ENCODE measurements around the gene SLC25A45.

SLC25A45 gene

DNA sequence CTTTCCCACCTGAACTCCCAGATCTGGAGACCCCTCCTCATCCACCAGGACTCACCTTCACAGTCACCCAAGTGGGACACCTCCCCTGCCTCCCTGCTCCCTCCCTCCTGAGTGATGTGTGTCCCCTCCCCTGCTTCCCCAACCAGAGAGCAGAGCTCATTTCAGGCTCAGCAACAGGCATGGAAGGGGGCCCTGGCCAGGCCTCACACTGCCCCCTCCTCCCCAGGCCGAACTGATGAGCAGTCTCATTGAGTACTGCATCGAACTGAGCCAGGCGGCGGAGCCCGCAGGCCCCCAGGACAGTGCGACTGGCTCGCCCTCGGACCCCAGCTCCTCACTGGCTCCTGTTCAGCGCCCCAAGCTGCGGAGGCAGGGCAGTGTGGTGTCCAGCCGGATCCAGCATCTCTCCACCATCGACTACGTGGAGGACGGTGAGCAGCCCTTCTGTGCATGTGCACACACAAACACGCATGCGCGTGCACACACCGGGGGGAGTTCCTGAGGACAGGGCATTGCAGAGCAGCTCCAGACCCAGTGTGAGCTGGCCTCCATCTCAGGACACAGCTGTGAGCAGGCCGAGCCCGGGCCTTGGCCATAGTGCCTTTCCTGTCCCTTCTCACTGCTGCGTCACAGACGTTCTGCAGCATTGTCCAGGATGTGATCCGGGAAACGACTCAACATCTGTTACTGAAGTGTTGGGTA lies 22.3 kb upstream of the SLC25A45 start:
- in situ Hi-C loops (cut with HindIII; ENCODE audit: low sequenced_read_pairs) = no loop called here

DNA sequence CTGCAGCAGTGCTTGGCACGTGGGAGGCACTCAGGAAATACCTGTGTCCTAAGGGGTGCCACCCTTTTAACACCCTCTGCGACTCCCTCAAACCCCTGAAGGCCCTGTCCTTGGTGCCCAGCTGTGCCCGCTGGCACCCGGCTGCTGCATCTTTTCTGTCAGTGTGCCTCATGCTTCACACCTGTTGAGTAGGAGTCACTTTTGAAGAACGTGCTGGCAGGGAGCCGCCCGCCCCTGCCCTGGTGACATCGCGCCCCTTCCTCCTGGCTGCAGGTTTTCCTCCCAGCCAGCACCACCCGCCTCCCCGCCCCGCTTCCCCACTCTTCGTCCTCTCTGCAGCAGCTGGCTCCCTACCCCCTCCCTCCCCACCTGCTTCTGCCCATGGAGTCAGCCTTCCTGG lies 21.8 kb upstream of the SLC25A45 start:
- in situ Hi-C loops (cut with HindIII; ENCODE audit: low sequenced_read_pairs) = no loop called here

DNA sequence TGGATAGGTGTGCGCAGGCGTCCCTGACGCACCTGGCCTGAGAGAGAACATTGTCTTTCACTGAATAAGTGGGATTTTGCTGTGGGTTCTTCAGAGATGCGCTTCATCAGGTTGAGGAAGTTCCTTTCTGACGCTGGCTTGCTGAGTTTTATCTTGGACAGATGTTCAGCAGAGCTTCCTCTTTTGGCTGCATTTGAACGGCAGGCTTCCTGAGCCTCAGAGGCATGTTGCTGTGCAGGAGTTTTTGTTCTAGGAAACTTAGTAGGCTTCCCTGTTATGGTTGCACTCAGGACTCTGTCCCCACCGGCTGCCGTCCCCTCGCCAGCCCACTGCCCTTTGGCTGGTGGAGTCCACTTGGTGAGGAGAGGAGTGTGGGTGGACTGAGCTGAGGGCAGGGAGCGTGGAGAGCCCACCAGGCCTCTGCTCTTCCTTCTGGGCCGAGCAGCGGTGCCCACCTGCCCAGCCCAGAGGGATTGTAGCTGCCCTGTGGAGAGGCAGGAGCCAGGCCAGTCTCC lies 21.2 kb upstream of the SLC25A45 start:
- in situ Hi-C loops (cut with HindIII; ENCODE audit: low sequenced_read_pairs) = no loop called here

- in situ Hi-C loops (cut with HindIII; ENCODE audit: low sequenced_read_pairs) = no loop called here
Measured at GRCh38 chr11:65402790-65403189, 20.3 kb upstream of the SLC25A45 start.

- in situ Hi-C loops (cut with HindIII; ENCODE audit: low sequenced_read_pairs) = no loop called here
Measured at GRCh38 chr11:65401803-65402248, 19.4 kb upstream of the SLC25A45 start.

DNA sequence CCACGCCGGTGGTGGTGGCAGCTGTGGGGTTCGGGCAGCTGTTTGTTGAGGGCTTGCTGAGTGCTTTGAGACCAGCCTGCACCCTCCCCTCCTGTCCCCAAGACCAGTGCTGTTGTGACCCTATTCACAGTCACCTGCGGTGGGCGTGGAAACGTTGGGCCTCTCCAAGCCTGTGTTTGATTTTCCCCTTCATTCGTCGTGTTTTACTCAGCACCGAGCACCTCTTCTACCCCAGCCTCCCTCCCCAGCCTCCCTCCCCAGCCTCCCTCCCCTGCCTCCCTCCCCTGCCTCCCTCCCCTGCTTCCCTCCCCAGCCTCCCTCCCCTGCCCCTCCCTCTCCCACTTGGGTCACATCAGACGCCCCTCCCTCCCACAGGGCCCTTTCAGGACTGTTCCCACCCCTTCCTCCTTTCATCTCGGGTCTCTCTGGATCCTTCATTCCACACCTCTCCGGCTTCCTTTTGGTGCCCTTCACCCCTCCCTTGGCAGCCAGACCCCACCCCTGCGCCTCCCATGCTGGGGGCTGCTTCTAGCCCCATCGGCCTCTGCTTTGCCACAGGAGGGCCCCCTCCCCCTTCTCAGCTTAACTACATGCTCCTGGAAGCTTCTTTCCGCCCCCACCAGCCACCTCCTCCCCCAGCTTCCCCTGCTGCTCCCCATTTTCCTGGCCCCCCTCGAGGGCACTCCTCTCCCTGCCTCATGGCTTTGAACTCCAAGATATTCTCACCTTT lies 18.8 kb upstream of the SLC25A45 start:
- in situ Hi-C loops (cut with HindIII; ENCODE audit: low sequenced_read_pairs) = no loop called here

- in situ Hi-C loops (cut with HindIII; ENCODE audit: low sequenced_read_pairs) = no loop called here
Measured at GRCh38 chr11:65400307-65401072, 18.0 kb upstream of the SLC25A45 start.

GRCh38 chr11:65399845-65400244 lies 17.4 kb upstream of the SLC25A45 start:
- in situ Hi-C loops (cut with HindIII; ENCODE audit: low sequenced_read_pairs) = no loop called here

- in situ Hi-C loops (cut with HindIII; ENCODE audit: low sequenced_read_pairs) = no loop called here
Measured at GRCh38 chr11:65399249-65399648, 16.8 kb upstream of the SLC25A45 start.

DNA sequence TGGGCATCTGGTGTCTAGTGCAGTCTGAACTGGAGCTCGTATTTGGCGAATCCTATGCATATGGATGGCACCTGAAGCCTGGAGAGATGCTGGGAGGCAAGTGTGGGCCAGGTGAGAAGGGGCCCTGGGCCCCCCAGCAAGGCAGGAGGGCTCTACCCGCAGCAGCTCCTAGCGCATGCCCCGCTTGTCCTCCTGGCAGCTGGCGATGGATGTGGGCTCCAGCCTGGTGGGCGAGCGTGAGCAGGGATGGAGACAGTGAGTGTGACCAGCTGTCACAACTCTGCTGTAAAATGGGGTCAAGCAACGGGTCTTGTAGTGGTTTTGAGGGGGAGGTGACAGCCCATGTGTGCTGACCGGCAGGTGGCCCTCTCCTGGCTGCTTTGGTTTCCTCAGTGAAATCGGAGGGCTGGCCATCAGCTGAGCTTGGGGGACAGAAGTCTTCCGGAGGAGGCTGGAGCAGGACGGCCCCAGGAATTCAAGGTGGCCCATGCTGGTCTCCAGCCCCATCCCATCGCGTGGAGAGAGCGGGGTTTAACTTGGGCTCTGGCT lies 16.0 kb upstream of the SLC25A45 start:
- in situ Hi-C loops (cut with HindIII; ENCODE audit: low sequenced_read_pairs) = no loop called here

DNA sequence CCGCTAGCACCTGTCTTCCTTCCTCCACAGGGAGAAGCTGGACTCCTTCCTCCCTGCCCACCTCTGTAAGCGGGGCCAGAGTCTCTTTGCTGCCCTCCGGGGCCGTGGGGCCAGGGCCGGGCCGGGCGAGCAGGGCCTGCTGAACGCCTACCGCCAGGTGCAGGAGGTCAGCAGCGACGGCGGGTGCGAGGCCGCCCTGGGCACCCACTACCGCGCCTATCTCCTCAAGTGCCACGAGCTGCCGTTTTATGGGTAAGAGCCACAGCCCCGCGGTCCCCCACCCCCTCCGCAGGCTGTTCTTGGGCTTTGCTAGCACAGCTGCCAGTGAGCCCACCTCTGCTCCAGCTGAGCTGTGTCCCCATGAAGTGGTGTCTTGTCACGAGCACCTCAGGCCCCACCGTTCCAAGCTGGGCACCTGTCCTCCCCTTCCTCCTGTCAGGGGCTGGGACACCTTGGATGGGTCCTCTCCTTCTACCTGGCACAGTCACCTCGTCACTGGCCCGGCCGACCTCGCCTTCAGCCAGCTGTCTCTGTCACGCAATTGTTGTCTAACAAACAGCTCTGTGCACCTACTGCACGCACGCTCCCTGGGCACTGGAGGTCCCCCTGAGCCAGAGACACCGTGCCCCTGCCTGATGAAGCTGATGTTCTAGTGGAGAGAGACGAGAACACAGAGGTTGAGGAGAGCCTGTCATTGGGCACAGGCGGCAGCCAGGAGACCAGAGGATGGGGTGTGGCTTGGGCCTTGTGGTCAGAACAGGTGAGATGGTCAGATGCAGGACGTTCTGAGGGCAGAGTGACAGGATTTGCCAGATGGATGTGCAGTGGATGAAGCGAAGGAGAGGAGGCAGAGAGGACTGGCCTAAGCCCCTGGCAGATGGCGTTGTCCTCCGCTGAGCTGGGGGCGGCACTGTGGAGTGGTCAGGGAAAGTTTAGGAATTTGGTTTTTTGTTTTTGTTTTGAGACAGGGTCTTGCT lies 14.6 kb upstream of the SLC25A45 start:
- in situ Hi-C loops (cut with HindIII; ENCODE audit: low sequenced_read_pairs) = no loop called here

DNA sequence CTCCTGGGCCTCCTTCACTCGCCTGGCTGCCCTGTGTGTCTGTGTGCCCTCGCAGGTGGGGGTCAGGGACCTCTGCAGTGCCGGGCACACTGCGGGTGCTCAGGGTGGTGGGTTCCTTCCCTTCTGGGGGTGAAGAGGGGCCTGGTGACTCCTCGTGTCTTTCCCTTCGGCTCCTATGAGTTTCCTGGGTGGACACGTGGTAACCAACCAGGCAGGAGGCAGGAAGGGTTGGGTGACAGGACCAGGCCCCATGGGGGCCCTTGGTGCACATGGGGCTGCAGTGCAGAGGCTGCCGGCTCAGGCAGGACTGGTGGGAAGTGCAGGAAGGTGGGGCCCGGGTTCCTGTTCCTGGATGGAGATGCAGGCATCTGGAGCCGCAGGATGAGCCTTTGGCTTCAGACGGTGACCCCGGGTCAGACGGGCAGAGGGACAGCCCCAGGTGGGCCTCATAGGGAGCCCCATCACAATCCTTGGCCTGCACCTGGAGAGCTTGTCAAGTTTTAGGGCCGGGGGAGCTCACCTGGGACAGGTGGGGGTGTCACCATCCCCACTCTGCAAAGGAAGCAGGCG lies 13.6 kb upstream of the SLC25A45 start:
- in situ Hi-C loops (cut with HindIII; ENCODE audit: low sequenced_read_pairs) = no loop called here

GRCh38 chr11:65394125-65394536 lies 11.7 kb upstream of the SLC25A45 start:
- in situ Hi-C loops (cut with HindIII; ENCODE audit: low sequenced_read_pairs) = no loop called here

GRCh38 chr11:65393513-65394079 lies 11.2 kb upstream of the SLC25A45 start:
- in situ Hi-C loops (cut with HindIII; ENCODE audit: low sequenced_read_pairs) = no loop called here

GRCh38 chr11:65392899-65393298 lies 10.5 kb upstream of the SLC25A45 start:
- in situ Hi-C loops (cut with HindIII; ENCODE audit: low sequenced_read_pairs) = no loop called here

DNA sequence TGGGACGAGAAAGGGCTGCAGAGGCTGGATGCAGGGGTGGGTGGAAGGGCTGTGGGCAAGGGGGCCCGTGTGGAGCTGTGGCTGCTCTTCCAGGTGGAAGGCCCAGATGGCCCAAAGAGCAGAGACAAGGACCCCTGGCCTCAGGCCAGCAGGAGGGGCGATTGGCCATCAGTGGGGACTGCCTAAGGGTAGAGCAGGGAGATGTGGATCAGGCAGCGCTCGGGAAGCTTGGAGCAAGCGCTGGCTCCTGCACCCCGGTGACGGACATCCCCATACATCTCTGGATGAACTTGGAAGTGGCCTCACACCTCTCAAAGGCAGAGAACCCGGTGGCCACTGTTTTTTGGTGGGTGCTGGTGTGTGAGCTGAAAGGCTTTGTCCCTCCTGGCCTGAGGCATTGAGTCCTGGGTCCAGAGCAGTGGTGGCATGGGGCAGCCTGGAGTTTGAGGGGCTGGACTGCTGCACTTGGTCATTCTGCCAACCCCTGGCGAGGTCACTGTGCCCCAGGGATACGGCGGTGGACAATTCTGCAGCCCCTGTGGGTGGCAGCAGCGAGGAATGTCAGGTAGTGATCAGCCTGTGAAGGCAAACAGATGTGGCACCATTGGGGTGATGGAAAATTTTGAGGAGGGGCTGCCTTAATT lies 9.9 kb upstream of the SLC25A45 start:
- in situ Hi-C loops (cut with HindIII; ENCODE audit: low sequenced_read_pairs) = no loop called here

DNA sequence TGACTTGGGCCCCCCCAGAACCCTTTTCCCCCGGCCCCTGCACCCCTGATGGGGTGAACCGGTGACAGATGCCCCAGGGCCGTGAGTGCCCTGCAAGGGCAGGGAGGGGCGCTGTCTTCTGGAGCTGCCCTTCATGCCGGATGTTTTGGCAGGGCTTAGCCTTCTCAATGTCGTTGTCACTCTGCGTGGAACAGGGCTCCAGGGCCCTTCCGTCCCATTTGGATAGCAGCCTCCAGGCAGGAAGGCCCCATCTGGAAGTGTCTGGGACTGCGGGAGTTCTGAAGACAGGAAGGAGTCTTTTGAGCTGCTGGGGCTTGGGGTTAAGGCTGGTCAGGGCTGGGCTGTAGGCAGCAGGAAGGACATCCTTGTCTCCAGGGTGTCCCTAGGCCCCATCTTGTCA lies 8.6 kb upstream of the SLC25A45 start:
- in situ Hi-C loops (cut with HindIII; ENCODE audit: low sequenced_read_pairs) = no loop called here

DNA sequence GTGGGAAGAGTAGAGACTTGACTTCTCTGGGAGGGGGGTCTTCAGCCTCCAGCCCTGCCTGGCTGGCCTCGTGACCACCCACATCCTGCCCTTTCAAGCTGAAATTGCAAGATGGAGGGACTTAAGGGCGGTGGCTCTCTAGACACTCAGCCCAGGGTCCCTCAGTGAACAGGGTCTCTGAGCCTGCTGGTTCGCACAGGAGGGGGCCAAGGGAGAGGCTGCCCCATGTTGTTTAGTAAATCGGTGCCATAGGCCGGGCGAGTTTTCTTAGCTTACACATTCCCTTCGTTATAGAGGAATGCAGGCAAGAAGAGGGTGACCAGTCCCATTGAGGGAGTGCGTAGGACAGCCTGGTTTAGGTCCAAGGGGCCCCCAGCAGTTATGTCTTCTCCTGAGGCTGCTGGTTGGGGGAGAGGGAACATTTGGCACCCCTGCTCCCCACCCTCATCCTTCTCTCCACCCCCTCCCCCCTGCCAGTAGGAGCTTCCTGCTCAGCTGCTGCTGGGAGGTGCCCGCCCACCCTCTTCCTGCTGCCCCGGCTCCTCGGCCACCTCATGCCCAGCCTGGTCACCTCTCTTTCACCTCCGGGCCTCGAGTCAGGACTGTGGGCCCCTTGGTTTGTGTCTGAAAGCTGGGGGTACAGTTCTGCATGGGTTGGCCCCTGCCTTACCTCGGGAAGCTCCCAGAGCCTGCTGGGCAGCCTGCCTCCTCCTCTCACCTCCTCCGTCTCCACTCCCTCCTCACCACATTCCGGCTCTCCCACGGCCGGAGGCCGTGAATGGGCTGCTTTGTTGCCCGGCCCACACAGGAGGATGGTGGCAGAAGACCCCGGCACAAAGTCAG lies 7.9 kb upstream of the SLC25A45 start:
- in situ Hi-C loops (cut with HindIII; ENCODE audit: low sequenced_read_pairs) = no loop called here
